ENCODE measurements around the gene DPF3. TPM values are rescaled to one million over a fixed set of nuclear protein-coding genes. Genes with fewer than 3 reads are reported as not detected.

Gene DPF3
- total RNA-seq, 1 experiment from 2014 or later: 0.06 TPM

DNA sequence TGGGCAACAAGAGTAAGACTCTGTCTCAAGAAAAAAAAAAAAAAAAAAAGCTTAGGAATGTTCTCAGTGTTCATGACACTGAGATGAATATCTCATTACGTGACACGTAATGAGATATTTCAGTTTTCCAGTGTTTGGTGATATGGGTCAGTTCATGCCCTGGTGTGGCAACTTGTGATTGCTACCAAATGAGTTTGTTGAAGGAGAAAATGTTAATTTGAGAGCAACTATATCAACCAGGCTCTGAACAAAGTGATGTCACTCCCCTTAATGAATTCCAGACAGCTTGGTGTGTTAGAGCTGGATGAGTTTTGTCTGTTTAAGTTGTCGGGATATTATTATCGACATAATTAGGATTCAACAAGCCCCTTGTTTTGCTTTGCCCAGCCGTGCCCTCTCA lies 211.7 kb downstream of the DPF3 start:
- no peak for DNase-seq (ENCODE audit: low spot score)

DNA sequence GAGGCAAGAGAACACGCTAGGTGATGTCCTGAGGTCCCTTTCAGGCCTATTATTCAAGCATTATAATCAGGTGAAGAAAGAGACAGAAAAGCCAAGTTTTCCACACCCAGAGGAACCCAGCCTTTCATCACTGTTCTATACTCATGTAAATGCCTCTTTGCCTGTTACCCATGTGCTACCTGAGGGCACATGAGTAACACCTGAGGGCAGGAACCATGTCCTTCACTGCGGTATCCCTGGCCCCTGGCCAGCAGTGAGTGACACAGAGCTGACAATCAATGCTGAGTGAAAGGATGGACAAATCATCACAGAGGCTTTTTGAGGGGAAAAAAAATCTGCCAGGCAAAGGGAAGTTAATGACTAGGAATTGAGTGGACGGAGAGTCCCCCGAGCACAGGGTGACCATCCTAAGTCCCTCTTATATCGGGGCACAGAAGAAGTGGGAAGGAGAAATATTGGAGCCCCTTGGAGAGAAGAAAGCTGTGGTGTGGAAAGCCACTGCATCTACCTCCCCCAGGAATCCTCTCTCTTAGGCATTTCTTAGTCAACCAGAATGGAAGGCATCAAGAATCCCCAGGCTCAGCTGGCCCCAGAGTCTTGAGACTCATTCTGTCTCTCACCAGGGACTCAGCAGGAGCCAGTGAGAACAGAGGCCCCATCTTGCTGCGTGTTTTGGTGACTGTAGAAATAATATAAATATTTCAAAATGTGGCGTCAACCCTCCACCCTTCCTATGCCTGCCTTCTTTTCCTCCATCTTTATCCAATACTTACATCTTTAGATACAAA lies 212.9 kb downstream of the DPF3 start:
- no peak for DNase-seq (ENCODE audit: low spot score)

DNA sequence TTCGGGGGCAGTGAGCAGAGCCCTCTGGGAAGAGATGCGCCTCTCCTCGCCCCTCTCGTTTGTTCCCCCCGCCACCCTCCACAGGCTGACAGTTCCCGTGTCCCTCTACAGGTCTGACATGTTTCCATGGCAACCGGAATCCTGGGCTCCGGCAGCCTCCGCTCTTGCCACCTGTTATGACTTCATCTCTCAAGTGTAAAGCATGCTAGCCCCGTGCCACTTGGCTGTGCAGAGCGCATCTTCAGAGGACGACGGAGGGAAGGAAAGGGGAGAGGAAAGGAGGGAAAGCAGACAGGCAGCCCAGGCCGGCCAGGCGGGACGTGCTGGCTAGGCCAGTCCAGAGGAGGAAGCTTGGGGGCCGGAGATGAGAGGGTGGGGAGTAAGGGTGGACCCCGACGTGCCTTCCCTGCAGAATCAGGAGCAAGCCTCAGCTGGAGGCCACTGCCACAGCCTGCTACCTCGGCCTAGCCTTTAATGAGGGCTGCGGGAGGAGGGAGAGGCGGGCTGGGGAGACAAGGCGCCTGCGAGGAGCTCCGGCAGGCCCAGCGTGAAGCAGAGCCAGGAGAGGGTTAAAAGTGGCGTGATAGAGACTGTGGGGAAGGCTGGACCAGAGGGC lies 214.3 kb downstream of the DPF3 start:
- DNase-seq (ENCODE audit: low spot score): no peak

DNA sequence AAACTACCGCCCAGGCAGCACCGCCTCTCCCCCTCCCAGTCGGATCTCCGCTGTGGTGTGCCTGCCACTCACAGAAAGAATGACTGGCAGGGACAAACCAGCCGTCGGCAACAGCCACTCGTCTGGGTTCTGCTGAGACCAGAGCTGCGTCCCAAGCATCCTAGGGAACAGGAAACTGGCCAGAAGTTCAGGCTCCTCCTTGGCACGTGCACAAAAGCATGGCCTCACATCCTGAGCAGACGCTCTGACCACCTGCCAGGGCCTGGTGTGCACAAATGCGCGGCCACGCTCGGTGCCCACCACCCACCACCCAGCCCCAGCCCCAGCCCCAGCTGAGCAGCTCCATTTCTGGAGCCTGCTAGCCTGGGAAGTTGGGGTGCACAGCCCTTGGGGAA lies 214.8 kb downstream of the DPF3 start:
- no peak for DNase-seq (ENCODE audit: low spot score)

DNA sequence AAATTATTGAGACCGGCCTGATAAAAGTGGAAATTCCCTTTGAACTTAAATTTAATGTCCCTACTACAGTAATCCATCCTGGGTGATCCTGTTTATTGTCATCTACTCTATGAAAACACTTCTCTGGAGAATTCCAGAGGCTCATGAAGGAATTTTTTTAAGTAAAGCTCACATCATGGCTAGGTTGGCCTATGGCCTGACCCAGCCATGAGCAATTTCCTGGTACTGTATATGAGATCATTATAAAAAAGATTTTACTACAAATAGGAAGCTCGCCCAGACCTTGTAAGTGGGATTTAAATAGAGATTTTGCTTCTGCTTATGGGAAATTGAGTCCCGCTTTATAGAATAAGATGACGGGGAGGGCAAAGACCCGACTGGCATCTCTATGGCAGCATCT lies 215.5 kb downstream of the DPF3 start:
- no peak for DNase-seq (ENCODE audit: low spot score)

DNA sequence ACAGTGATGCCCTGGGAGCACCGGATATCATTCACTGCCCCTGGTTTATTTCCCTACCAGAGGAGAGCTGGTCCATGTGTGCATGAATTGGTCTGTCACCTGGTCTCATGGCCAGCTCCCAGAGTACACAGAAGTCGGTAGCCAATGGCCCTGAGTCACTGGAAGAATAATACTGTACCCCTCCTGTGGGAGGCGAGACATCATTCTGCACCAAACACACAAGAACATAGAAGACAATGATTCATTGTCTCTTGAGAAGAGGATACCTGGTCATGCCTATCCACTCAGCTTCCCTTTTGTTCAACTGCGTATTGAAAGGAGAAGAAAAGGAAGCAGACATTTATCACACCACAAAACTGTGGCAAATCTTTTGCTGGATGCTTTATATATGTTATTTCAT lies 216.2 kb downstream of the DPF3 start:
- DNase-seq (ENCODE audit: low spot score): no peak

DNA sequence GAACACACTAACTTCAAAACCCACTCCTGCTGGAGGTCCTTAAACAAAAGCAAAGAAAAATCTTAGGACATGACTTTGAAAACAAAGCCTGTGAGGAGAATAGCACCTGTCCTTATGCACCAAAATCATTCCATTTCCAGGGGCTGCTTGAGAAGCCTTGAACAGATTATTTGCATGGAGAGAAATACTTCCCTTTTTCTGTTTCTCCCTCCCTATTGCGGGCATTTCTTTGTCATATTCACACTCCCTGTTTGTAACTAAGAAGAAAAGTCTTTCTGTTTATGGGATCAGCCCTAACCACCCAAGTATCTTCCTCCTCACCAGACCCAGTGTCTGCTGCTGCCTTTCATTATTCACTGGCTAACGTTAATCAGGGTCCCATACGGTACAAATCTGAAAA lies 218.8 kb downstream of the DPF3 start:
- DNase-seq (ENCODE audit: low spot score): no peak

DNA sequence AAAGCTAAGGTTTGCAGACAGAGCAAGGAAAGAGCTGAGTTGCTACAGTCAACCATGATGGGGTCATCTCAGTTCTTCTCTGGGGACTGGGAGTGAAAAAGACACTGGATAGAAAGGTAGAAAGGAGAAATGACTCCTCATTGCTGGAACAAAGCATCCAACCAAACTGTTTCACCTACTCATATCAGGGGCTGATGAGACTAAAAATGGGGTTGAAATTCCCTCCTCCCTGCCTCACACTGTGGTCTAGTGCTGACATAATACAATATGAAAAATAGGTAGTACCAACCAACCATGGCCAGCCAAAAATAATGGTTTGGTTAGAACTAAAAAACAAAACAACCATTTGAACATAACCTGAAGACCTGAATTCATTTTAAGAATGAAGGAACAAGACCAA lies 220.7 kb downstream of the DPF3 start:
- DNase-seq (ENCODE audit: low spot score): no peak

DNA sequence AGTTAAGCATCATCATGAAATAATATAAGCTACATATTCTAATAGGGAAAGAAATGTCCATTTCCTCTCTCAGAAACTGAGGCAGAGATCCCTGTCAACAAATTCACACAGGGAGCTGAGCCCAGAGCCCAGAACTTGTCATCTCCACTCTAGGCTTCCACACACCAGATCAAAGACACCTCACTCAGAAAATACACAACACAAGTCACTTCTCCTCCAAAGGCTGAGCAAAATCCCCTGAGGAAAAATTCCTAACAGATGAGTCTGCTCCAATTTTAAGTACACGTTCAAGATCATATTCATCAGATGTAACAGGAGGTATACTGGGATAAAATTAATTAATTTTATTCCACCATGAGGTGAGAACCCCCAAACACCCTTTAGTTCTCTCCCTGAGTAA lies 227.3 kb downstream of the DPF3 start:
- no peak for DNase-seq (ENCODE audit: low spot score)

DNA sequence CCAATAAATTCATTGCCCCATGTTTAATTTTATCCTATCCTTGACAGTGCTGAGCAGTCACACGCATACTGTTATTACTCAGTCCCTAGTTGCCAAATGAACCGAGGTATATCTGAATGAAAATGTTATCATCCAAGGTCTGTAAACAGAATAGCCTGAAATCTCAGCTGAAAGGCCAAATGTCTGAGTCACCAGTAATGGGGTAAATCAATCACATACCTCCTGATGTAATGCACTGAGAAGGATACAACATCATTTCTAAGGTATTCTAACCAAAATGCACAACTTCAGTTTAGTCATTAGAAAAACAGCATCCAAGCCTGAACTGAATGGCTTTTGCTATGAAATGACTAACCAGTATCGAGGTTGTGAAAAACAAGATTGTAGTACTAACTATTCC lies 228.6 kb downstream of the DPF3 start:
- peak; percentile 64 for DNase-seq (ENCODE audit: low spot score)

DNA sequence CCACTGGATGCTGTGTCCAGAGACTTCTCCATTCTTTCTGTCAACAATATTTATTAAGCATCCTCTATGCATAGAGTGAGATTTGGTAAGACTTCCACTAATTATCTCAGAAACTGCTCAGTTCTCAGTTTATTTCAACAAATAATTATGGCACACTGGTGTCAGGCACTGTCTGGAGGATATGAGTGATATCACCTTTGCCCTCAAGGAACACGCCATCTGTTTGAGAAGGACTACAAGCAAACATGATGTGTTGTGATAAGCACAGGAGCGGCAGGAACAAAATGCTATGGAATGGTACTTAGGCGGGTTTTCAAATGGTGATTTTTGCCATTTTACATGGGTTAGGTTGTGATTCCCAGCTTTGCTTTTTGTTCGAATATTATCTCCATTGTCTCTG lies 229.2 kb downstream of the DPF3 start:
- DNase-seq (ENCODE audit: low spot score): no peak

DNA sequence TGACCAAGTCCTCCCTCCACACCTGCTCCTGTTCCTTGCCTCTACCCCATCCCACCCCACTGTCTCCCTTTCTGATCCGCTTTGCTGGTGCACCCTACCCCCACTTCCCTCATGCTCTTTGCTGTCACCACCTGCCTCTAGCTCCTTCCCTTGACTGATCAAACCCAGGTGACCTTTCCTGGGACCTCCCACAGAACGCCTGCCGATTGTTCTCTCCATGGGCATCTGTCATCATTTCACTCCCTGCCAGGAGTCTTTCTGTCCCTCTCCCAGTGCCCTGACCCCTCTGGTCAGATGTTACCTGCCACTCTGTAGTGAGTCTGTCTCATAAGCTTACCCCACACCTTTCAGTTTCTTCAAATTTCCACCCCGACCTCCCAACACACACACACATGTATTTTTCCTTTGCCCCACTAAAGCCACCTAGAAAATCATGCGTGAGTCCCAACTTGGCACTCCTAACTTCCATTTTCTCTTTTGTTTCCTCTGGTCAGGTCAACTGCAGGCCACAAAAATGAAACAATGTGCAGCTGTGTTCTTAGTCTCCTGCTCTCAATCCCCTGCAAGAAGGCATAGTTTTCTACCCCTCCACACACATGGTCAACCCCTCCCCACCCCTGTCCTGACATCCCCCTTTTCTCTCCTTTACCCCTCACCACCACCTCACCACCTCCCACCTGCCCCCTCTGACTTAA lies 229.8 kb downstream of the DPF3 start:
- DNase-seq (ENCODE audit: low spot score): no peak

DNA sequence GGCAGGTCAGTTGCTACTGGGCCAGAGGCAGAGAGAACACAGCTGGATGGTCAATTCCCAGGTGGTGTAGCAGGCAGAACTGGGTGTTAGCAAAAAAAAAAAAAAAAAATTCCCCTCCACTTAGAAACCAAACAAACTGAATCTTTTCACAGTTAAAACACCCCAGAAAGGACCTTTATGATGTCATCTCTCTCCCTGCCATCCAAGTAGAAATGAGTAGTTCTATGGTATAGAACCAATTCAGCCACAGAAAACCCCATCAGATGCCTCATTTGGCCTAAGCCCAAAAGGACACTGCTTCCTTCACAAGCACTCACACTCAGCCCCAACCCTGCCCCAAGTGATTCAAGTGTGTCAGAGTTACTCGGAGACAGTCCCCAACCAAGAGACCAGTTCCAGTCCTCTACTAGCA lies 230.8 kb downstream of the DPF3 start:
- DNase-seq (ENCODE audit: low spot score): no peak

DNA sequence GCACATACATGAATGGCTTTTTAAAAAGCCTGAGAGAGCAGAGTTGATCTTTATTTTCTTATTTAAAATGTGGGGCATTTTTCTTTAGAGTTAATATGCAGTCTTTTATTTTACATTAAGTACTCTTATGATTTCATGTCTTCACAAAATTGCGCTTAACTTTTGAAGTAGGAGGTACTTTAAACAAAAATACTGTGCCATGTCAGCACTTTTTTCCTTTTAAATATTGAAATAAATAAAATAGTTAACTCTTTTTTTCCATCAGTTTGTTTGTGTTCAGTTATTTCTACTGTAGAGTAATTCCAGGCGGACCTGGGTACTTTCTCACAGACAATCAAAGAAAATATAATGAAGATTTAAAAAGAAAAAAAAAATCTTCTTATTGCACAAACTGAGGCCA lies 231.7 kb downstream of the DPF3 start:
- no peak for DNase-seq (ENCODE audit: low spot score)

DNA sequence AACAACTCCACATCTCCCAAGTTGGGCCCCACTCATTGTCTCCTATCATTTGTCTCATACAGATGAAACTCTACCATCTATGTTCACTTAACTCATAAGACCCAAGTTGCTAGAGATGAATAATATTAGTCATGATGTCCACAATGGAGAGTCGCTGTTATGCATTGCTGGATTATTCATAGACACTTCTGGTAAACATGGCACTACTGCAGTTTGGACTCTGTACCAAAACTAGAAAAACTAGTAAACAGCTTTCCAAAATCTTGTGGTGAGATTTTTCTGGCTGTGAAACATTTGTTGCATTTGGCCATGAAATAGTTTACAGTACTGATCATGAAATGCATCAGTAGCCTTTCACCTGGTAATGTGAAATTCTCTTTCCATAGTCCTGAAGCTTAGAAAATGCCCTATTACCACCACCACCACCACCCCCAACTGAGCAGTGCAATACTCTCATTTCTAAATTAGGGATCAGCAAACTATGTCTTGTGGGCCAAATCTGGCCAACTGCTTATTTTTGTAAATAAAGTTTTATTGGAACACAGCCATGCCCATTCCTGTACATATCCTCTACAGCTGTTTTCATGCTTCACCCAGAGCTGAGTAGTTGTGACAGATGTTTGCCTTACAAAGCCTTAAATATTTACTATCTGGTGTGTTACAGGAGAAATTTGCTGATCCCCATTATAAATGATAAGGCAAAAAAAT lies 236.5 kb downstream of the DPF3 start:
- no peak for DNase-seq (ENCODE audit: low spot score)

DNA sequence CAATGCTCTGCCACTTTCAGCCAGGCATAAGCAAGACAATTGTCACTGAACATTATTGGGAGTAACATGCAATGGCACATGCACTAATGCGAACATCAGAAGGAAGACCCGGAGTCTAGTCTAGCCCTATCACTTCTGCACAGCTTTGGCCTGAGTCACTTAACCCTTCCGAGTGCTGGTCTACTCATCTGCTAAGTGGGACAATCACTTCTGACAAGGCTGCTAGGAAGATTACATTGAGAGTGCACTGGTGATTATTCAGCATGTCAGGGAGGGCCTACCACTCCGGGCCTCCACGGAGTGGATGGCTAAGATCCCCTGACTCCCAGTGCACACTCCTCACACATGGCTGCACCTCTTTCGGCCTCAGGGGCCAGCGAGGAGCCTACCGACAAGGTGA lies 240.9 kb downstream of the DPF3 start:
- DNase-seq (ENCODE audit: low spot score): no peak

DNA sequence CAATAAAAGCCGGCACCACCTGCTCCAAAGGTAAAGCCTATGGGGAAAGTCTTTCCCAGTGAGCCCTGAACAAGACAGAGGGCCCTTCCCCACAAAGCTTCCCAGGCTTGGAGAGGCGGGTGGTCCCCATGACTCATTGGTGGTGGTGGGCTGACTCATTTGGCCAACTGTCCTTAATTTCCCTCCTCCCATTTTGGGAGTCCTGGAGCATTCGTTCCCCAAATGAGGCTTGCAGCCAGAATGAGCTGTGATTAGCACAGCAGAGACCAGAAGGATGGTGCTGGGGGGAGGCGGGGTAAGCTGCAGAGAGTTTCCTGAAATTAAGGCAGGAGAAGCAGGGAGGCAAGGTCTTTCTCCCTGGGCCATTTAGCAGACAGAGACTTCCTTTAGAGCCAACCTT lies 241.7 kb downstream of the DPF3 start:
- DNase-seq (ENCODE audit: low spot score): no peak

DNA sequence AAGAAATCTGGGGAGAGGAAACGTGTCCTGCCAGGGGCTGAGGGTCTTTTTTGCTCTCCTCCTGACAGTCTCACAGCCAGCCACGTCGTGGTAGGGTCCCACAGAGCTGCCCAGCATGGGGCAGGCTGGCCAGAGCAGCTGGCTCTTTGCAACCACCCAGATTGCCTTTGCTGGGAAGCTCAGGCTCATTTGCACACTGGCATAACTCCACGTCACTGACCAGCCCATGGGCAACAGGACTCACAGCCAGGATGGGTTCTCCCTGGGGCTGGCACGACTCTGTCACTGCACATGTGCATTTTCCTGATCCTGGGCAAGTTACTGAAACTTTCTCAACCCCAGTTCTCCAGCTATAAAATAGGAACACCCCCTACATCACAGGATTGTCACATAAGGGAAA lies 242.2 kb downstream of the DPF3 start:
- DNase-seq (ENCODE audit: low spot score): no peak

DNA sequence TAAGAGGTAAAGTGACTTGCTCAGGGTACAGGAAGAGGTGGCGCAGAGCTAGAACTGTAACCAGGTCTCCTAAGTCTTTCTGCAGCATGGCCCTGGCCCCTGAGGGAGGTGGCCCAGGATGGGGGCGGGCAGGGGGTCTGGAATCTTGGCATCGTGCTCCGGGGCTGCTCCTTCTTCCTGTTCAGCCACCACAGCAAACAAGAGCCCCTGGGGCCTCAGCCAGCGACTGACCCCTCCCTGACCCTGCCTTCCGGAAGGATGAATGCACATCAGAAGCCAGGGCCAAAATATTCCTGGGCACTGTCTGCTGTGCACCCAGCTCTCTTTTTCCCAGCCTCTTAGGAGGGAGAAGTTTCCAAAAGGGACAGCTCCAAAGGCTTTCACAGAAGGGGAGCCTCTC lies 242.8 kb downstream of the DPF3 start:
- DNase-seq (ENCODE audit: low spot score): no peak

DNA sequence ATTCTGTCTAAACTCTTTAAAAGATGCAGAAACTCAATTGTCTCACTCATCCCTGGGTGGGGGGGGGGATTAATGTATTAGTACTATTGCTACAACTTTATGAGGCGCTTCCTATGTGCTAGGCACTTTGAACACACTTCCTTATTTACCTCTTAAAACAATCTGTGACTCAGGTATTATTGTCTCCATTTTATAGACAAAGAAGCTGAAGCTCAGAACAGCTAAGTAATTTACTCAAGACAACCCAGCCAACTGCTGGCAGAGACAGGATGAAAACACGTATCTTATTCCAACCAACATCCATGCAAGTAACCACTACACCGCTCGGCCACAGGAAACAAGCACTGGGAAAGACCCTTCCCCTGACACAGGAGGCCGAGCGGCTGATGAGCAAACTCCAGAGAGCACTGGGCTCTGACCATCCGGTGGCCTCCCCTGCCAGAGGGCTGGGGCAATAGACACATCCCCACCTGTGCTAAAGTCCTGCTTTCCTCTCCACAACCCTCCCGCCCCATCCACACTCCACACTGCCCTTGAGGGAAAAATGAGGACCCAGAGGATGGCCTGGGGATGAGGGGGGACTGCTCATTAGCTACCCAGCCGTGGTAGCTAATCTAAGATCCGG lies 244.2 kb downstream of the DPF3 start:
- no peak for DNase-seq (ENCODE audit: low spot score)

DNA sequence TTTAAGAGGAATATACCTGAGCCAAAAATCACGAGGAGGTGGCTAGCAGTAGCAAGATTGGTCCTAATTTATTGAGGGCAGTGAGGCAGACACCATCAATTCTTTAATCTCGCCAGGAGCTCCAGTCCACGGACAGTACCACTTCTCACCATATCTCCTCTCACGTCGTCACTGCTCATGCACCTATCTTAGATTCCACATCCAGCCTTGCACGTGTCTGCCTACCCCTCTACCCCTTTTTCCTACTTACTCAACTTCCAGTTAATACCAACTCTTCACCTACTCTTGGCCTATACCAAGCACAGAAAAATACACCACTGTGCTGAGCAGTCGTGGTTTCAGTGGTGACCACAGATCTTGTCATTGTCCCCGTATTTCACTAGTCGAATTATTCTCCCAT lies 246.1 kb downstream of the DPF3 start:
- DNase-seq (ENCODE audit: low spot score): no peak

DNA sequence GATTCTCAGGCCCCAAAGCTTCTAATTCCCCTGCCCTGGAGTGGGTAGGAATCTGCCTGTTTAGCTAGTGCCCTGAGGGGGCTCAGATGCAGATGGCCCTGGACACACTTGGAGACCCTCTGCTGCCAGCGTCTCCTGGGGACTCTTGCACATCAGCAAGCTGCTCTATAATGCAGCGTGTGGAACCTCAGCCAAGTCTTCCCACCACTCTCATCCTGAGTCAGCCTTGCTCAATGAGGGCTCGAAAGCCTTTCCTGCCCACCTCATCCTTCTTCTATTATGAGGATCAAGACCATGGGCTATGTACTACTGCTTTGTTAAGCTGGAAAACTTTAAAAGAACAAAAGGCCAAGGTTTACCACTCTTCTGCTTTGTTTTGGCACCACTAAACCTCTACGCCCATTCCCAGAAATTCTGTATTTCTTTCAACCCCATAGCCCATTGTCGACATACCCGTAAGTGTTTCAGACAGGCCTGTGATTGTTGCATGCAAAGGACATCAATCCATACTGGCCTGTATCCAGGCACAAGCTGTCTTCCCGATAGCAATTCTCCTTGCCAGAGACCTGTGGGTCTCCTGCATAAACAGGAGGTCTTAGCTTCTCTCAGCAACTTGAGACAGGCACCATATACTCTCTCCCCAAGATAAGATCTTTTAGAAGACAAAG lies 246.9 kb downstream of the DPF3 start:
- no peak for DNase-seq (ENCODE audit: low spot score)
